Measurements from ENCODE around the gene GJB1.

Gene GJB1

GRCh38 chrX:71214152-71214551 lies 8.9 kb upstream of the GJB1 start:
- no peak overlapping the region for H3K4me3 ChIP-seq (replicated peaks; ENCODE audit: low read depth, low read length)
- no peak for DNase-seq (ENCODE audit: extremely low read depth, low read depth)
- no peak for TF ChIP-seq CTCF (IDR thresholded peaks at IDR 0.05; ENCODE audit: low read depth, low read length, missing control alignments)

GRCh38 chrX:71214604-71215337 lies 8.3 kb upstream of the GJB1 start:
- DNase-seq (ENCODE audit: extremely low read depth, low read depth): no peak
- no peak for TF ChIP-seq CTCF (IDR thresholded peaks at IDR 0.05; ENCODE audit: low read depth, low read length, missing control alignments)
- no peak overlapping the region for H3K4me3 ChIP-seq (replicated peaks; ENCODE audit: low read depth, low read length)

- H3K4me3 ChIP-seq (replicated peaks; ENCODE audit: low read depth, low read length): no peak overlapping the region
- DNase-seq (ENCODE audit: extremely low read depth, low read depth): no peak
- no peak for TF ChIP-seq CTCF (IDR thresholded peaks at IDR 0.05; ENCODE audit: low read depth, low read length, missing control alignments)
Measured at GRCh38 chrX:71215338-71215912, 7.6 kb upstream of the GJB1 start.

- DNase-seq (ENCODE audit: extremely low read depth, low read depth): no peak
- no peak for TF ChIP-seq CTCF (IDR thresholded peaks at IDR 0.05; ENCODE audit: low read depth, low read length, missing control alignments)
- no peak overlapping the region for H3K4me3 ChIP-seq (replicated peaks; ENCODE audit: low read depth, low read length)
Measured at GRCh38 chrX:71216485-71216884, 6.5 kb upstream of the GJB1 start.

GRCh38 chrX:71217298-71217697 lies 5.7 kb upstream of the GJB1 start:
- H3K4me3 ChIP-seq (replicated peaks; ENCODE audit: low read depth, low read length): no peak overlapping the region
- TF ChIP-seq CTCF (IDR thresholded peaks at IDR 0.05; ENCODE audit: low read depth, low read length, missing control alignments): no peak
- DNase-seq (ENCODE audit: extremely low read depth, low read depth): no peak

GRCh38 chrX:71221145-71221544 lies 1.9 kb upstream of the GJB1 start:
- H3K4me3 ChIP-seq (replicated peaks; ENCODE audit: low read depth, low read length): no peak overlapping the region
- no peak for DNase-seq (ENCODE audit: extremely low read depth, low read depth)
- no peak for TF ChIP-seq CTCF (IDR thresholded peaks at IDR 0.05; ENCODE audit: low read depth, low read length, missing control alignments)

Measured in HFF-Myc (cell line).